ENCODE data around the gene C1orf159.

The C1orf159 gene

DNA sequence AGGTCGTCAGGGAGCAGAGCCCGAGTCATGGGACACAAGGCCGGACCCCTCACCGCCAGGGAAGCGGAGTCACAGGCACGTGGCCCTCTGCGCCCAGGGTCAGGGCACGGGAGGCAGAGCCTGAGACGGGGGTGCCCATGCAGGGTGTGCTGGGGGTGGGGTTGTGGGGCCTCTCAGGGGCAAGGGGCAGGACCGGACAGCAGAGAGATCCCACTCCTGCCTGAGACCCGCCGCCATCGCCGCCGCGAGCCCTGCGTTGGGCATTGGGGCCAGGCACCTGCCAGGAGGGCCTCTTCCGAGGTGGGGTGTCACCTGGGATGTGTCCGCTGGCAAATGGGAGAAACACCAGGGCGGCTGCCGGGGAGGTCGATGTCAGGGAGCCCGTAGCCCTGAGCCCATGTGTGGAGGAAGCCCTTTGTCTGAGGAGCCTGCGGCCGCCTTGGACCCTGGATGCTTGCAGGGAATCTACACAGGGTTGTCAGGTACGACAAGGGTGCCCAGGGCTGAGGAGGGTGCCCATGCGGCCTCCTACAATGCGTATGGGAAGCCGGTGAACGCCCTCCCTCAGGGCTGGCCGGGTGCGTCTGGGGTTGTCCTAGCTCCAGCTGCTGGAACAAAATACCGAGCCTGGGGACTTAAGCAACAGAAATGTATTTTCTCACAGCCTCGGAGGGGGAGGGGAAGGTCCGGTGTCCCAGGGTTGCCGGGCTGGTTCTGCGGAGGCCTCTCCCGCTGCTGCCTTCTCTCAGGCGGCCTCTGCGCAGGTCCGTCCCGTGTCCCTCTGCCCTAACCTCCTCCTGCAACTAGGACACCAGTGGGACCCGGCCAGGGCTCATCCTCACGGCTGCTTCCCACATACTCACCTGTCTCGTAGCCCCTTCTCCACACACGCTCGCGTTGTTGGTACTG, 16.4 kb upstream of the C1orf159 start:
- DNase-seq (ENCODE audit: low spot score): no peak

- DNase-seq (ENCODE audit: low spot score): no peak
These were observed 14.6 kb upstream of the C1orf159 start for GRCh38 chr1:1130206-1131120.

GRCh38 chr1:1129381-1129821, 13.5 kb upstream of the C1orf159 start:
- DNase-seq (ENCODE audit: low spot score): no peak

DNA sequence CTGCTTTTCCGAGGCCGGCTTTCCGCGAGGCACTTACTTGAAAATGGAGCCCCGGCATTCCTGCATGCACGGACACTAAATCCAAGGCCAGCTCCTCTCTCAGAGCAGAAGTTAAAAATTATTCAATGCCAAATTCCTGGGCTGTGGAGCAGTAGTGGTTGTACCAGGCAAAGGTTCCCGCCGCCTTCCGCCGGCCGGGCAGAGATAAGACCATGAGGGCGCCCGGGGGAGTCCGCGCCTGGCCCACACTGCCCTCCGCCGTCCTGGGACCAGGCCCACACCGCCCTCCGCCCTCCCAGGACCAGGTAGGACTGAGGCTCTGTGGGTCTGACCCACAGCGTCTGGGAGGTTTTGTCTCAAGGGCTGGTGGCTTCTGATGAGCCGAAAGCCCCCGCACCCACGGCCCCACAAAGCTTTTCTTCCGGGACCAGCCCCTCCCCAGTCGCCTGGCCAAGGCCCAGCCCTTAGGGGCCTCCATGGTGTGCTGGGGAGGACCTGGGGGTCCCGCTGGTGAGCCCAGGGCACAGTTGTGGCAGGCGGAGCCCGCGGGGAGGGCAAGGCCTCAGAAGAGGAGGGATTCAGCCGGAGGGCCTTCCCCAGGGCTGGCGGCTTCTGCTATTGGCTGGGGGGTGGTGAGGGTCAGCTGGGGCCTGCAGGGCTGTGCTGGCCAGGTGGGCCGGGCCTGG, 12.7 kb upstream of the C1orf159 start:
- no peak for DNase-seq (ENCODE audit: low spot score)

- no peak for DNase-seq (ENCODE audit: low spot score)
These were observed 11.9 kb upstream of the C1orf159 start for GRCh38 chr1:1127551-1128451.

- DNase-seq (ENCODE audit: low spot score): no peak
These were observed 10.1 kb upstream of the C1orf159 start for GRCh38 chr1:1125945-1126344.

- DNase-seq (ENCODE audit: low spot score): no peak
These were observed 9.1 kb upstream of the C1orf159 start for GRCh38 chr1:1124786-1125642.

- DNase-seq (ENCODE audit: low spot score): no peak
These were observed 8.6 kb upstream of the C1orf159 start for GRCh38 chr1:1124508-1124785.

GRCh38 chr1:1123581-1124507, 8.0 kb upstream of the C1orf159 start:
- no peak for DNase-seq (ENCODE audit: low spot score)

GRCh38 chr1:1122981-1123480, 7.1 kb upstream of the C1orf159 start:
- no peak for DNase-seq (ENCODE audit: low spot score)

DNA sequence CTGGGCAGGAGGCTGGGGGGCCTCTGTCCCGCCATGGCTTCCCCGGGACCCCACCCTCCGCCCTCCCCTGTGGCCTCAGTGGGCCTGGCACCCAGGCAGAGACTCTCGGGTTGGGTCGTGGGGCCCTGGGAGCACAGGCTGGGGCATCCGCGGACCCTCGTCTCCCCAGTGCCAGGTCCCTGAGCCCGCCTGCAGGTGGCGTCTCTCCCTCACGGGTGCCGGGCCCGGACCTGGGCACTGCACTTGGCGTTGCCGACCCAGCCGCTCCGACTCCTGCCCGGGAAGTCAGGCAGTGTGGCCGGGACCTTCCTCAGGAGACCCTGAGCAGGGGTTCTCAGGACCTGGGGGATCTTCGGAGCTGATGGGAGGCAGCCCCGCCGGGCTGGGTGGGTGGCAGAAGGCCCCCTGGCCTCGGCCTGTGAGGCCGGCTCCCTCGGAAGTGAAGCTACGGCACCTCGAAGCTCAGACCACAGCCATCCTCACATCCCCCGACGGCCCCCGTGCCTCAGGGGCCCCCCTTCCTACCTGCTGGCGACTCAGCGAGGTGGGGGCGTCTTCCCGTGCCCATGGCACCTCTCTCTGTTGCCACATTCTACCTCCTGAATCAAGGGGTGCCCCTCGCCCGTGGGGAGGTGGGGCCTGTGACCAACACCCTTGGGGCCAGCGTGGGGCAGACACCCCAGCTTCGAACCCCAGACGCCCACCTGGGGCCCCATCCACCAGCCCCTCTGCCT, 6.4 kb upstream of the C1orf159 start:
- peak; percentile 70 for DNase-seq (ENCODE audit: low spot score)

- DNase-seq (ENCODE audit: low spot score): no peak
These were observed 5.8 kb upstream of the C1orf159 start for GRCh38 chr1:1121611-1122077.

- no peak for DNase-seq (ENCODE audit: low spot score)
These were observed 5.1 kb upstream of the C1orf159 start for GRCh38 chr1:1120866-1121591.

DNA sequence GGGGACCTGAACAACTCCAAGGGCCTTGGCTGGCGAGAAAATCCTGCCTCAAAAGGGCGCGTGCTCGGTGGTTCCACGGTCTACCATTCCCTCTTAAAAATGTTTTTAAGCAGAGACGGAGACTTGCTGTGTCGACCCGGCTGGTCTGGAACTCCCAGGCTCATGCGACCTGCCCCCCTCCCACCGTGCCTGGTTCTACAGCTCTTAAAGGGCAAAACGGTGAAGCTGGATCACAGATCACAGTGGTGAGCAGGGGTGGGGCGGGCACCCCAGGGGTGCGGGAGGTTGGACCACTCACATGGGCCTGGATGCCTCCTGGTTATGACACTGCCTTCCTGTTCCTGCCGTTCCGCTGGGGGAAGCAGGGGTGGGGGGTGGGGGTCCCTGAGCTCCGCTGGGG, 4.2 kb upstream of the C1orf159 start:
- no peak for DNase-seq (ENCODE audit: low spot score)

- no peak for DNase-seq (ENCODE audit: low spot score)
These were observed 3.5 kb upstream of the C1orf159 start for GRCh38 chr1:1119272-1119890.

DNA sequence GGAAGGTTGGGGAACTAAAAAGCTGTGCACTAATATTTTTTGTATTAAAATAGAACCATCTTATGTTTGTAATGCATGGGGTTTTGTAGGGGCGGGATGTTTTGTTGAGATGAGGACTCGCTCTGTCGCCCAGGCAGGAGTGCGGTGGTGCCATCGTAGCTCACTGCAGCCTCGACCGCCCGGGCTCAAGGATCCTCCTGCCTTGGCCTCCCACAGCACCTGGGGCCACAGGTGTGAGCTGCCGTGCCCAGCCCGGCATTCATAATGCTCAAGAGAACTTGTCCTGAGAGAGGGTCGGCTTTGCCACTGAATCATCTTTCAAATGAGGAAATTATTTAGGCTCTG, 3.0 kb upstream of the C1orf159 start:
- no peak for DNase-seq (ENCODE audit: low spot score)

All from putamen (tissue), 1 donor.